ENCODE results near the gene TLCD3B.
"Not testable (repeated sequence)": the region's sequence is repeated elsewhere in the genome, so short reads cannot be mapped to it uniquely, and the experiment has no call there.

TLCD3B gene

DNA sequence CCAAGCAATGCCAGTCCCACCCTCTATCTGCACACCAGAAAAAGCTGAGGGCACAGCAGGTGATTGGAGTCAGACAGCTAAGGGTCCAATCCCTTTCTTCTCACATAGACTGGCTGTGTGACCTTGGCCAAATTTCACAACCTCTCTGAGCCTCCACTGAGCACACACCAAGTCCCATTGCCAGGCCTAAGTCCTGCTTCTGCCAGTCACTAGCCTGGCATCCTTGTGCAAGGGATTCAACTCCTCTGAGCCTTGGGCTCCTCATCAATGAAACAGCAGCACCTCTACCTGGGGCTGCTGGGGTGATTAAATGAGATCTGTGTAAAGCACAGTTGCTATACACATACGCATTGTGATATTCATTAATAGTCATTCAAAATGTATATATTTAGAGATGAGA, 15.5 kb upstream of the TLCD3B start:
- H3K4me3 ChIP-seq (ENCODE audit: low read length) = no peak overlapping the region
- H3K9me2 ChIP-seq (replicated peaks; ENCODE audit: control insufficient read depth, low read length) = no peaks in the 10 kb centered on the region
- H3K4me1 ChIP-seq (ENCODE audit: control insufficient read depth, low read length) = peaks cover 2% of the 10 kb centered on the region; the same call in 1 of the 2 replicates
- no peaks in the 10 kb centered on the region; the same call in 1 of the 2 replicates for H3K27me3 ChIP-seq (ENCODE audit: control insufficient read depth, low read length)
- no peaks in the 10 kb centered on the region for H3K9me3 ChIP-seq (ENCODE audit: control insufficient read depth, insufficient read depth, low read length)
- no peak for TF ChIP-seq EZH2phosphoT487 (IDR thresholded peaks at IDR 0.05; ENCODE audit: borderline replicate concordance, low read length)
- TF ChIP-seq, protein P1, sequence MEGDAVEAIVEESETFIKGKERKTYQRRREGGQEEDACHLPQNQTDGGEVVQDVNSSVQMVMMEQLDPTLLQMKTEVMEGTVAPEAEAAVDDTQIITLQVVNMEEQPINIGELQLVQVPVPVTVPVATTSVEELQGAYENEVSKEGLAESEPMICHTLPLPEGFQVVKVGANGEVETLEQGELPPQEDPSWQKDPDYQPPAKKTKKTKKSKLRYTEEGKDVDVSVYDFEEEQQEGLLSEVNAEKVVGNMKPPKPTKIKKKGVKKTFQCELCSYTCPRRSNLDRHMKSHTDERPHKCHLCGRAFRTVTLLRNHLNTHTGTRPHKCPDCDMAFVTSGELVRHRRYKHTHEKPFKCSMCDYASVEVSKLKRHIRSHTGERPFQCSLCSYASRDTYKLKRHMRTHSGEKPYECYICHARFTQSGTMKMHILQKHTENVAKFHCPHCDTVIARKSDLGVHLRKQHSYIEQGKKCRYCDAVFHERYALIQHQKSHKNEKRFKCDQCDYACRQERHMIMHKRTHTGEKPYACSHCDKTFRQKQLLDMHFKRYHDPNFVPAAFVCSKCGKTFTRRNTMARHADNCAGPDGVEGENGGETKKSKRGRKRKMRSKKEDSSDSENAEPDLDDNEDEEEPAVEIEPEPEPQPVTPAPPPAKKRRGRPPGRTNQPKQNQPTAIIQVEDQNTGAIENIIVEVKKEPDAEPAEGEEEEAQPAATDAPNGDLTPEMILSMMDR (IDR thresholded peaks at IDR 0.05; ENCODE audit: low read depth, low read length, poor library complexity, severe bottlenecking) = no peak
- H4K20me1 ChIP-seq (ENCODE audit: control insufficient read depth, insufficient read depth, low read depth, low read length) = no peaks in the 10 kb centered on the region
- 0 out of 2 replicates have a peak, but pooled peaks cover 3% of the 10 kb centered on the region for H3F3A ChIP-seq (ENCODE audit: control insufficient read depth, insufficient read depth)
- H3K79me2 ChIP-seq (ENCODE audit: control insufficient read depth, low read length) = peaks cover 1% of the 10 kb centered on the region
- no peak overlapping the region for H3K4me2 ChIP-seq (ENCODE audit: low read length)
- H3K36me3 ChIP-seq (ENCODE audit: control insufficient read depth, low read length) = no peaks in the 10 kb centered on the region
- H3K27ac ChIP-seq (ENCODE audit: low read depth, low read length) = no peak overlapping the region

DNA sequence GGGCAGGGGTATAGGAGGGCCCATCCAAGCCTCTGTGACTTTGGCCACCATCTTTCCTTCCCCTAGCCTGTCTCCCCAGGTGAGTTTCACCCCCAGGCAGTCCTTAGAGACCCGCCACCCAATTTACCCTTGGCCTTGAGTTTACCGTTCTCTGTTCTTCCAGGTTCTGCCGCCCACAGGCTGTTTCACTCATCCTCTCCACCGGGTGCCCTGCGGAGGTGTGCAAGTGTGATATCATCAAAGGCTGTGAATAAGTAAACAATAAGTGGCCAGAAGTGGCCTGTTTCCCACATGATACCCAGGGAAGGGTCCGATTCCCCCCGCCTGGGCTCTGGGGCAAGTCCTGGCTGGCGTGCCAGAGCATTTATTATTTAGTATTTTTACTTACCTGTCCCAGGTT, 15.1 kb upstream of the TLCD3B start:
- Histone ChIP-seq H3K4me1 (ENCODE audit: control insufficient read depth, low read length) (no peaks in the 10 kb centered on the region), H3K4me2 (ENCODE audit: low read length) (no peak overlapping the region), H3F3A (ENCODE audit: control insufficient read depth, insufficient read depth) (0 out of 2 replicates have a peak, but pooled peaks cover 3% of the 10 kb centered on the region), H3K27ac (ENCODE audit: low read depth, low read length) (no peak overlapping the region), H3K9me3 (ENCODE audit: control insufficient read depth, insufficient read depth, low read length) (no peaks in the 10 kb centered on the region), H3K27me3 (ENCODE audit: control insufficient read depth, low read length) (no peaks in the 10 kb centered on the region; the same call in 1 of the 2 replicates), H3K9me2 (replicated peaks; ENCODE audit: control insufficient read depth, low read length) (no peaks in the 10 kb centered on the region), H3K4me3 (ENCODE audit: low read length) (no peak overlapping the region), H4K20me1 (ENCODE audit: control insufficient read depth, insufficient read depth, low read depth, low read length) (no peaks in the 10 kb centered on the region), H3K36me3 (ENCODE audit: control insufficient read depth, low read length) (no peaks in the 10 kb centered on the region), H3K79me2 (ENCODE audit: control insufficient read depth, low read length) (no peaks in the 10 kb centered on the region)
- TF ChIP-seq EZH2phosphoT487 (IDR thresholded peaks at IDR 0.05; ENCODE audit: borderline replicate concordance, low read length) = no peak
- TF ChIP-seq, protein P1 (IDR thresholded peaks at IDR 0.05; ENCODE audit: low read depth, low read length, poor library complexity, severe bottlenecking) = no peak

DNA sequence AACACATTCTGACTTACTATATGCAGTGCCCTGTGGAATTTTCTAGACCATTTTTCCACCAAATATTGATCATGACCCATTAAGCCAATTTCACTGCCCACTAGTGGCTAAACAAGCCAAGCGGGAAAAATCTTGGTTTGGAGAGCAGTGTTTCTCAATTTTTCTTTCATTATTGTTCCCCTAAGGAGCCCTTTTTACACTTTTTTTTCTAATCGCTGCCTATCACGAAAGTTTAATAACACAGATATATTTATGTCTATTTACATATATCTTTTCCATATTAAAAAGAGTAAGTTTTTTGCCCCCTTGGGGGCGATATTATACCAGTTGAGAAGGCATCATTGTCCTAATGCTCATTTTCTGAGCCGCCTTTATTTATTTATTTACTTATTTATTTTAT, 10.8 kb upstream of the TLCD3B start:
- H3K4me1 ChIP-seq (ENCODE audit: control insufficient read depth, low read length) = peaks cover 4% of the 10 kb centered on the region
- no peaks in the 10 kb centered on the region; the same call in 1 of the 2 replicates for H3K27me3 ChIP-seq (ENCODE audit: control insufficient read depth, low read length)
- H3K9me3 ChIP-seq (ENCODE audit: control insufficient read depth, insufficient read depth, low read length) = no peaks in the 10 kb centered on the region
- H3K27ac ChIP-seq (ENCODE audit: low read depth, low read length) = no peak overlapping the region
- no peak overlapping the region for H3K4me3 ChIP-seq (ENCODE audit: low read length)
- no peak for TF ChIP-seq EZH2phosphoT487 (IDR thresholded peaks at IDR 0.05; ENCODE audit: borderline replicate concordance, low read length)
- TF ChIP-seq, protein P1 (IDR thresholded peaks at IDR 0.05; ENCODE audit: low read depth, low read length, poor library complexity, severe bottlenecking) = no peak
- H3K4me2 ChIP-seq (ENCODE audit: low read length) = no peak overlapping the region
- H3K9me2 ChIP-seq (replicated peaks; ENCODE audit: control insufficient read depth, low read length) = no peaks in the 10 kb centered on the region
- no peaks in the 10 kb centered on the region for H3K79me2 ChIP-seq (ENCODE audit: control insufficient read depth, low read length)
- H3F3A ChIP-seq (ENCODE audit: control insufficient read depth, insufficient read depth) = no peaks in the 10 kb centered on the region
- H3K36me3 ChIP-seq (ENCODE audit: control insufficient read depth, low read length) = no peaks in the 10 kb centered on the region
- no peaks in the 10 kb centered on the region for H4K20me1 ChIP-seq (ENCODE audit: control insufficient read depth, insufficient read depth, low read depth, low read length)

DNA sequence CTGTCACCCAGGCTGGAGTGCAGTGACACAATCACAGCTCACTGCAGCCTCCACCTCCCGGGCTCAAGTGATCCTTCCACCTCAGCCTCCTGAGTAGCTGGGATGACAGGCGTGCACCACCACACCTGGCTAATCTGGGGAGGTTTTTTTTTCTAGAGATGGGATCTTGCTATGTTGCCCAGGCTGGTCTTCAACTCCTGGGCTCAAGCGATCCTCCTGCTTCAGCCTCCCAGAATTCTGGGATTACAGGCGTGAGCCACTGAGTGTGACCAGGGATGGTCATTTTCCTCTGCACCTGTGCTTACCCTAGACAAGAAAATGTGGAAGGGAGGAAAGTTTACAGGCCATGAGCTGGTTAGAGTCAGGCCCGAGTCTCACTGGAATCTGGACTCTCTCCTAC, 9.6 kb upstream of the TLCD3B start:
- H3F3A ChIP-seq (ENCODE audit: control insufficient read depth, insufficient read depth); H3K79me2 ChIP-seq (ENCODE audit: control insufficient read depth, low read length); H3K27ac ChIP-seq (ENCODE audit: low read depth, low read length); H3K4me1 ChIP-seq (ENCODE audit: control insufficient read depth, low read length); H3K36me3 ChIP-seq (ENCODE audit: control insufficient read depth, low read length); H4K20me1 ChIP-seq (ENCODE audit: control insufficient read depth, insufficient read depth, low read depth, low read length); H3K27me3 ChIP-seq (ENCODE audit: control insufficient read depth, low read length); H3K9me3 ChIP-seq (ENCODE audit: control insufficient read depth, insufficient read depth, low read length); H3K9me2 ChIP-seq (replicated peaks; ENCODE audit: control insufficient read depth, low read length); H3K4me2 ChIP-seq (ENCODE audit: low read length); H3K4me3 ChIP-seq (ENCODE audit: low read length): not testable (repeated sequence)
